Measurements from ENCODE around the gene PRKCSH.

DNA sequence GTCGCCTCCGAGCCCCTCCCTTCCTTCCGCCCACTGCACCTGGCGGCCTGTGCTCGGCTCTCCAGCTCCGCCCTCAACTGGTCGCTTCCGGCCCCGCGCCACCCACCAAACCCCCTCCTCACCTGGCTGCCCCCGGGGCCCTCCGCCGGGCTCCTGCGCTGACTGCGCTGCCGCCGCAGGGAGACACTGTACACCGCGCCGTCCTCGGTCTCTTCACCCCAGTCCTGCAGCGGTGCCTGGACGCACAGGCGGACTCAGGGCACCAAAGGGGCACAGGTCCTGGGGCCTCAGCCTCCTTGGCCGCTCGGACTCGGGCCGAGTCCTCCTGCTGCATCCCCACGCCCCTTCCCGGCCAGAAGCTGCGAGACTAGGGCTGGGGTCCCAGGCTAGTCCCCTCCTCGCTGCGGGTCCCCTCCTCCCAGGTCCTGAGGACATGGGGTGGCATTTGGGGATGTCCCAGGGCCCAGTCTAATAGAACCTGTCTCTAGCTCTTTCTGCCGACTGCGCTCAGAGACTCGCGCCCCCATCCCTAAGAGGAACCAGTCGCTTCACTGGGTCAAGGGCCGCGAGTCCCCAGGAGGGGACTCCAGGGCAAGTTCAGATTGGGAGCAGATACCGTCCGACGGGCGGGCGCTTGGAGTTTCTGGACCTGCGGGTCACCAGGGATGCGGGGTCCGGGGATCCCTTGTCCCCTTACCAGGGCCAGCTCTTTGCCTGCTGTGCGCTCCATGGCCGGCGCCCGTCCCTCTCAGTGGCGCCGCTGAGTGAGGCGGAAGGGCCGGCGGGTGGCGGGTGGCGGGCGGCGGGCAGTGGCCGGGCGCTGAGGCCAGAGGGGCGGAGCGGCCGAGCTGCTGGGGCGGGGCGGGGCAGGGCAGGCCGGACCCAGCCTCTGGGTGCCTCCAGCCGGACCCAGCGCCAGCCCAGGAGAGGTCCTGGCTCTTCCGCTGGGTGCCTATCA lies 16.6 kb upstream of the PRKCSH start, which contains the start of gene RGL3:
- TF ChIP-seq POLR2AphosphoS5 (IDR thresholded peaks at IDR 0.05; ENCODE audit: low read depth, low read length), result no peak
- no peak for TF ChIP-seq SIN3A (IDR thresholded peaks at IDR 0.05; ENCODE audit: borderline replicate concordance, insufficient read depth, low read length)
- TF ChIP-seq, protein P1, sequence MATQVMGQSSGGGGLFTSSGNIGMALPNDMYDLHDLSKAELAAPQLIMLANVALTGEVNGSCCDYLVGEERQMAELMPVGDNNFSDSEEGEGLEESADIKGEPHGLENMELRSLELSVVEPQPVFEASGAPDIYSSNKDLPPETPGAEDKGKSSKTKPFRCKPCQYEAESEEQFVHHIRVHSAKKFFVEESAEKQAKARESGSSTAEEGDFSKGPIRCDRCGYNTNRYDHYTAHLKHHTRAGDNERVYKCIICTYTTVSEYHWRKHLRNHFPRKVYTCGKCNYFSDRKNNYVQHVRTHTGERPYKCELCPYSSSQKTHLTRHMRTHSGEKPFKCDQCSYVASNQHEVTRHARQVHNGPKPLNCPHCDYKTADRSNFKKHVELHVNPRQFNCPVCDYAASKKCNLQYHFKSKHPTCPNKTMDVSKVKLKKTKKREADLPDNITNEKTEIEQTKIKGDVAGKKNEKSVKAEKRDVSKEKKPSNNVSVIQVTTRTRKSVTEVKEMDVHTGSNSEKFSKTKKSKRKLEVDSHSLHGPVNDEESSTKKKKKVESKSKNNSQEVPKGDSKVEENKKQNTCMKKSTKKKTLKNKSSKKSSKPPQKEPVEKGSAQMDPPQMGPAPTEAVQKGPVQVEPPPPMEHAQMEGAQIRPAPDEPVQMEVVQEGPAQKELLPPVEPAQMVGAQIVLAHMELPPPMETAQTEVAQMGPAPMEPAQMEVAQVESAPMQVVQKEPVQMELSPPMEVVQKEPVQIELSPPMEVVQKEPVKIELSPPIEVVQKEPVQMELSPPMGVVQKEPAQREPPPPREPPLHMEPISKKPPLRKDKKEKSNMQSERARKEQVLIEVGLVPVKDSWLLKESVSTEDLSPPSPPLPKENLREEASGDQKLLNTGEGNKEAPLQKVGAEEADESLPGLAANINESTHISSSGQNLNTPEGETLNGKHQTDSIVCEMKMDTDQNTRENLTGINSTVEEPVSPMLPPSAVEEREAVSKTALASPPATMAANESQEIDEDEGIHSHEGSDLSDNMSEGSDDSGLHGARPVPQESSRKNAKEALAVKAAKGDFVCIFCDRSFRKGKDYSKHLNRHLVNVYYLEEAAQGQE (IDR thresholded peaks at IDR 0.05; ENCODE audit: insufficient read depth in 1 of 2, low read depth in 2 of 2, low read length in 2 of 2), result no peak
